ENCODE data around the gene ERCC5.

DNA sequence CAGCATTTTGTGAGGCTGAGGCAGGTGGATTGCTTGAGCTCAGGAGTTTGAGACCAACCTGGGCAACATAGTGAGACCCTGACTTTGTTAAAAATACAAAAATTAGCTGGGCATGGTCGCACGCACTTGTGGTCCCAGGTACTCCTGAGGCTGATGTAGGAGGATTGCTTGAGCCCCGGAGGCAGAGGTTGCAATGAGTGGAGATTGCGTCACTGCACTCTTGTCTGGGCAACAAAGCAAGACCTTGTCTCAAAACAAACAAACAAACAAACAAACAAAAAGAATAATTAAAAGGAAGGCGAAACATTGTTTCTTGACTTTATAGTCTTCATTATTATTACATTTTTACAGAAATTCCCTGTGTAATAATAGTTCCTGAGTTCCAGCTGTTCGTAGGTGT, 31.0 kb upstream of the ERCC5 start:
- TF ChIP-seq, protein P1, sequence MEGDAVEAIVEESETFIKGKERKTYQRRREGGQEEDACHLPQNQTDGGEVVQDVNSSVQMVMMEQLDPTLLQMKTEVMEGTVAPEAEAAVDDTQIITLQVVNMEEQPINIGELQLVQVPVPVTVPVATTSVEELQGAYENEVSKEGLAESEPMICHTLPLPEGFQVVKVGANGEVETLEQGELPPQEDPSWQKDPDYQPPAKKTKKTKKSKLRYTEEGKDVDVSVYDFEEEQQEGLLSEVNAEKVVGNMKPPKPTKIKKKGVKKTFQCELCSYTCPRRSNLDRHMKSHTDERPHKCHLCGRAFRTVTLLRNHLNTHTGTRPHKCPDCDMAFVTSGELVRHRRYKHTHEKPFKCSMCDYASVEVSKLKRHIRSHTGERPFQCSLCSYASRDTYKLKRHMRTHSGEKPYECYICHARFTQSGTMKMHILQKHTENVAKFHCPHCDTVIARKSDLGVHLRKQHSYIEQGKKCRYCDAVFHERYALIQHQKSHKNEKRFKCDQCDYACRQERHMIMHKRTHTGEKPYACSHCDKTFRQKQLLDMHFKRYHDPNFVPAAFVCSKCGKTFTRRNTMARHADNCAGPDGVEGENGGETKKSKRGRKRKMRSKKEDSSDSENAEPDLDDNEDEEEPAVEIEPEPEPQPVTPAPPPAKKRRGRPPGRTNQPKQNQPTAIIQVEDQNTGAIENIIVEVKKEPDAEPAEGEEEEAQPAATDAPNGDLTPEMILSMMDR (IDR thresholded peaks at IDR 0.05), result no peak
- no peak for TF ChIP-seq ZFX (IDR thresholded peaks at IDR 0.05; ENCODE audit: borderline replicate concordance)

Data from 22Rv1 (cell line).